Activated naive CD4-positive, alpha-beta T cell treated with anti-CD3 and anti-CD28 coated beads for 36 hours (primary cell): ENCODE measurements around the gene NOD2. TPM values are rescaled to one million over a fixed set of nuclear protein-coding genes. Genes with fewer than 3 reads are reported as not detected.

ENCODE experiments used
- CTCF ChIA-PET: fragments of 350-600 bp; sonication (Branson Sonifier 250); formaldehyde crosslinking; loops from one replicate; lab custom pipeline; 2021; ENCODE audit warnings: antibody characterized with exemption; lab: Charles Lee
- DNase-seq: peaks from one replicate; pipeline ENCODE4 v3.0.0-alpha.2; 2020
- H3K27ac Mint-ChIP-seq: one replicate; pipeline ENCODE4 v1.8.0; 2021; ENCODE audit warnings: mild to moderate bottlenecking, mixed read lengths
- H3K27me3 Mint-ChIP-seq: one replicate; pipeline ENCODE4 v1.8.0; 2021; ENCODE audit warnings: low read depth, mixed read lengths
- H3K36me3 Mint-ChIP-seq: one replicate; pipeline ENCODE4 v1.8.0; 2021; ENCODE audit warnings: low read depth, mixed read lengths
- H3K4me1 Mint-ChIP-seq: one replicate; pipeline ENCODE4 v1.8.0; 2021; ENCODE audit warnings: low read depth, mixed read lengths
- H3K4me3 Mint-ChIP-seq: one replicate; pipeline ENCODE4 v1.8.0; 2021; ENCODE audit warnings: mild to moderate bottlenecking, moderate library complexity, mixed read lengths
- H3K9me3 Mint-ChIP-seq: one replicate; pipeline ENCODE4 v1.8.0; 2021; ENCODE audit warnings: mixed read lengths
- intact Hi-C: fragments of 100-400 bp; cut with micrococcal nuclease; formaldehyde crosslinking; loops from one replicate; pipeline ENCODE4 v1.15.1; 2023
- total RNA-seq, 2 experiments: library from RNA; stranded (reverse); gene quantifications; one replicate each; pipeline ENCODE4 v1.2.3, GENCODE V29; 2021

Gene NOD2
- total RNA-seq, 2 experiments from 2014 or later, result 1.2 to 1.7 TPM

GRCh38 chr16:50696575-50697420, 3.4 kb downstream of the NOD2 start:
- Mint-ChIP-seq H3K4me1 (peaks cover 73% of the 10 kb centered on the region), H3K27ac (peak overlapping the region; percentile 34), H3K9me3 (no peaks in the 10 kb centered on the region), H3K36me3 (no peaks in the 10 kb centered on the region), H3K27me3 (no peaks in the 10 kb centered on the region), H3K4me3 (no peak overlapping the region)
- DNase-seq, result peak; percentile 46
- intact Hi-C loops, result loop anchor here (1.0 kb wide), 1 partner anchor 11 kb away; no protein-coding TSS in a partner anchor
- CTCF ChIA-PET, result interaction anchor here (1.1 to 2.1 kb wide), 5 partner anchors 12 to 28 kb away, joined by 3 to 7 read pairs (median 3); no protein-coding TSS in a partner anchor

GRCh38 chr16:50697421-50697715, 4.0 kb downstream of the NOD2 start:
- no peak for DNase-seq
- intact Hi-C loops, result no loop called here
- Mint-ChIP-seq H3K4me3 (peak overlapping the region; percentile 59), H3K27ac (peak overlapping the region; percentile 79), H3K27me3 (no peaks in the 10 kb centered on the region), H3K9me3 (no peaks in the 10 kb centered on the region), H3K36me3 (no peaks in the 10 kb centered on the region), H3K4me1 (peaks cover 72% of the 10 kb centered on the region)
- CTCF ChIA-PET, result interaction anchor here (1.1 to 2.1 kb wide), 4 partner anchors 13 to 109 kb away, joined by 6 to 7 read pairs (median 6); no protein-coding TSS in a partner anchor

GRCh38 chr16:50697881-50698767, 4.7 kb downstream of the NOD2 start:
- DNase-seq, result peak; percentile 46
- peak overlapping the region; percentile 59 for H3K4me3 Mint-ChIP-seq
- intact Hi-C loops, result no loop called here
- H3K27me3 Mint-ChIP-seq, result no peaks in the 10 kb centered on the region
- no peaks in the 10 kb centered on the region for H3K36me3 Mint-ChIP-seq
- CTCF ChIA-PET, result interaction anchor here (0.5 to 2.1 kb wide), 6 partner anchors 13 to 416 kb away, joined by 3 to 7 read pairs (median 5); partner anchors contain the start of gene SNX20
- peaks cover 64% of the 10 kb centered on the region for H3K4me1 Mint-ChIP-seq
- H3K27ac Mint-ChIP-seq, result peak overlapping the region; percentile 79
- no peaks in the 10 kb centered on the region for H3K9me3 Mint-ChIP-seq

- Mint-ChIP-seq H3K27me3 (no peaks in the 10 kb centered on the region), H3K4me3 (peak overlapping the region; percentile 7), H3K27ac (peak overlapping the region; percentile 84), H3K36me3 (peaks cover 10% of the 10 kb centered on the region), H3K4me1 (peaks cover 55% of the 10 kb centered on the region), H3K9me3 (peaks cover 10% of the 10 kb centered on the region)
- intact Hi-C loops, result loop anchor here (1.0 kb wide), 2 partner anchors 9 to 43 kb away; partner anchors contain the start of gene CYLD
- CTCF ChIA-PET, result interaction anchor here (0.5 to 1.3 kb wide), 4 partner anchors 12 to 306 kb away, joined by 3 to 11 read pairs (median 4); partner anchors contain the start of gene SNX20
- DNase-seq, result peak; percentile 79
Observed at GRCh38 chr16:50699326-50700159, 6.1 kb downstream of the NOD2 start.

- Mint-ChIP-seq H3K9me3 (peaks cover 23% of the 10 kb centered on the region), H3K27ac (no peak overlapping the region), H3K36me3 (peaks cover 19% of the 10 kb centered on the region), H3K27me3 (no peaks in the 10 kb centered on the region), H3K4me3 (no peak overlapping the region), H3K4me1 (peaks cover 35% of the 10 kb centered on the region)
- CTCF ChIA-PET, result interaction anchor here (1.2 to 1.8 kb wide), 3 partner anchors 25 to 104 kb away, joined by 3 to 5 read pairs (median 3); no protein-coding TSS in a partner anchor
- intact Hi-C loops, result no loop called here
- DNase-seq, result no peak
Observed at GRCh38 chr16:50702725-50703124, 9.3 kb downstream of the NOD2 start.

GRCh38 chr16:50704245-50704644, 10.8 kb downstream of the NOD2 start:
- no peak overlapping the region for H3K27ac Mint-ChIP-seq
- no peaks in the 10 kb centered on the region for H3K27me3 Mint-ChIP-seq
- CTCF ChIA-PET, result interaction anchor here (0.9 kb wide), 1 partner anchor 32 kb away, joined by 4 read pairs; no protein-coding TSS in a partner anchor

GRCh38 chr16:50705436-50706110, 12.2 kb downstream of the NOD2 start:
- Mint-ChIP-seq H3K36me3 (peaks cover 19% of the 10 kb centered on the region), H3K27ac (no peak overlapping the region)
- intact Hi-C loops, result no loop called here

More at GRCh38 chr16:50704245-50704644, 10.8 kb downstream of the NOD2 start:
- Mint-ChIP-seq H3K9me3 (peaks cover 23% of the 10 kb centered on the region), H3K4me1 (peaks cover 35% of the 10 kb centered on the region), H3K36me3 (peaks cover 19% of the 10 kb centered on the region), H3K4me3 (no peak overlapping the region)
- intact Hi-C loops, result no loop called here
- no peak for DNase-seq

GRCh38 chr16:50706250-50706649, 12.8 kb downstream of the NOD2 start:
- peaks cover 38% of the 10 kb centered on the region for H3K4me1 Mint-ChIP-seq
- no peak overlapping the region for H3K4me3 Mint-ChIP-seq
- H3K27me3 Mint-ChIP-seq, result no peaks in the 10 kb centered on the region
- no peak overlapping the region for H3K27ac Mint-ChIP-seq
- H3K36me3 Mint-ChIP-seq, result peaks cover 19% of the 10 kb centered on the region
- intact Hi-C loops, result no loop called here
- H3K9me3 Mint-ChIP-seq, result peaks cover 23% of the 10 kb centered on the region
- CTCF ChIA-PET, result no interaction called here
- no peak for DNase-seq

More at GRCh38 chr16:50705436-50706110, 12.2 kb downstream of the NOD2 start:
- H3K4me1 Mint-ChIP-seq, result peaks cover 36% of the 10 kb centered on the region
- CTCF ChIA-PET, result no interaction called here
- H3K27me3 Mint-ChIP-seq, result no peaks in the 10 kb centered on the region
- no peak overlapping the region for H3K4me3 Mint-ChIP-seq
- no peak for DNase-seq
- H3K9me3 Mint-ChIP-seq, result peaks cover 23% of the 10 kb centered on the region

- H3K9me3 Mint-ChIP-seq, result peaks cover 23% of the 10 kb centered on the region
- intact Hi-C loops, result loop anchor here (1.0 kb wide), 1 partner anchor 8 kb away; no protein-coding TSS in a partner anchor
- CTCF ChIA-PET, result interaction anchor here (0.5 to 2.4 kb wide), 10 partner anchors 12 to 553 kb away, joined by 3 to 12 read pairs (median 3); partner anchors contain the start of gene CYLD
- no peaks in the 10 kb centered on the region for H3K27me3 Mint-ChIP-seq
- peak overlapping the region; percentile 77 for H3K27ac Mint-ChIP-seq
- peaks cover 43% of the 10 kb centered on the region for H3K4me1 Mint-ChIP-seq
- peaks cover 19% of the 10 kb centered on the region for H3K36me3 Mint-ChIP-seq
- peak; percentile 51 for DNase-seq
- peak overlapping the region; percentile 22 for H3K4me3 Mint-ChIP-seq
Observed at GRCh38 chr16:50708373-50709060, 15.1 kb downstream of the NOD2 start.

- Mint-ChIP-seq H3K27me3 (no peaks in the 10 kb centered on the region), H3K36me3 (peaks cover 12% of the 10 kb centered on the region), H3K9me3 (peaks cover 17% of the 10 kb centered on the region), H3K4me1 (peaks cover 43% of the 10 kb centered on the region), H3K27ac (peak overlapping the region; percentile 77), H3K4me3 (peak overlapping the region; percentile 41)
- CTCF ChIA-PET, result interaction anchor here (0.5 to 2.4 kb wide), 10 partner anchors 12 to 554 kb away, joined by 3 to 12 read pairs (median 3); partner anchors contain the start of gene CYLD
- intact Hi-C loops, result no loop called here
- no peak for DNase-seq
Observed at GRCh38 chr16:50709061-50709684, 15.8 kb downstream of the NOD2 start.
